ENCODE data around the gene STON2.

The STON2 gene

GRCh38 chr14:81415781-81416180 lies 15.7 kb upstream of the STON2 start:
- H3K36me3 ChIP-seq: peaks cover 6% of the 10 kb centered on the region
- DNase-seq: no peak
- no peaks in the 10 kb centered on the region for H3K9me3 ChIP-seq
- no peak overlapping the region for H3K4me3 ChIP-seq (ENCODE audit: low read depth, low read length)
- no peaks in the 10 kb centered on the region; the same call in 1 of the 2 replicates for H3K4me1 ChIP-seq
- TF ChIP-seq CTCF (IDR thresholded peaks at IDR 0.05; ENCODE audit: low read depth, low read length): no peak
- no peaks in the 10 kb centered on the region for H3K27me3 ChIP-seq

- H3K9me3 ChIP-seq: no peaks in the 10 kb centered on the region
- TF ChIP-seq CTCF (IDR thresholded peaks at IDR 0.05; ENCODE audit: low read depth, low read length): no peak
Observed at GRCh38 chr14:81414123-81414522, 14.0 kb upstream of the STON2 start.

GRCh38 chr14:81412779-81413178 lies 12.7 kb upstream of the STON2 start:
- TF ChIP-seq CTCF (IDR thresholded peaks at IDR 0.05; ENCODE audit: low read depth, low read length): no peak
- no peak for DNase-seq
- H3K4me1 ChIP-seq: no peaks in the 10 kb centered on the region; the same call in 1 of the 2 replicates
- no peaks in the 10 kb centered on the region; the same call in 1 of the 2 replicates for H3K36me3 ChIP-seq
- no peaks in the 10 kb centered on the region for H3K27me3 ChIP-seq
- no peak overlapping the region for H3K4me3 ChIP-seq (ENCODE audit: low read depth, low read length)
- no peaks in the 10 kb centered on the region for H3K9me3 ChIP-seq

More at GRCh38 chr14:81414123-81414522, 14.0 kb upstream of the STON2 start:
- no peak for DNase-seq
- H3K36me3 ChIP-seq: no peaks in the 10 kb centered on the region; the same call in 1 of the 2 replicates
- no peaks in the 10 kb centered on the region for H3K27me3 ChIP-seq
- H3K4me3 ChIP-seq (ENCODE audit: low read depth, low read length): no peak overlapping the region
- no peaks in the 10 kb centered on the region; the same call in 1 of the 2 replicates for H3K4me1 ChIP-seq

- Histone ChIP-seq H3K4me3 (ENCODE audit: low read depth, low read length) (no peak overlapping the region), H3K27me3 (no peaks in the 10 kb centered on the region), H3K4me1 (no peaks in the 10 kb centered on the region), H3K9me3 (no peaks in the 10 kb centered on the region), H3K36me3 (peaks cover 4% of the 10 kb centered on the region)
- DNase-seq: no peak
- no peak for TF ChIP-seq CTCF (IDR thresholded peaks at IDR 0.05; ENCODE audit: low read depth, low read length)
Observed at GRCh38 chr14:81408595-81408994, 8.5 kb upstream of the STON2 start.

- no peaks in the 10 kb centered on the region for H3K9me3 ChIP-seq
- DNase-seq: peak; percentile 30
- H3K4me3 ChIP-seq (ENCODE audit: low read depth, low read length): no peak overlapping the region
- peaks cover 4% of the 10 kb centered on the region for H3K36me3 ChIP-seq
- no peak for TF ChIP-seq CTCF (IDR thresholded peaks at IDR 0.05; ENCODE audit: low read depth, low read length)
- no peaks in the 10 kb centered on the region for H3K4me1 ChIP-seq
- H3K27me3 ChIP-seq: no peaks in the 10 kb centered on the region
Observed at GRCh38 chr14:81406863-81407262, 6.7 kb upstream of the STON2 start.

GRCh38 chr14:81402123-81402495 lies 2.0 kb upstream of the STON2 start:
- Histone ChIP-seq H3K4me3 (ENCODE audit: low read depth, low read length) (no peak overlapping the region), H3K27me3 (no peaks in the 10 kb centered on the region), H3K9me3 (no peaks in the 10 kb centered on the region), H3K36me3 (peaks cover 17% of the 10 kb centered on the region), H3K4me1 (peaks cover 19% of the 10 kb centered on the region)
- no peak for DNase-seq
- TF ChIP-seq CTCF (IDR thresholded peaks at IDR 0.05; ENCODE audit: low read depth, low read length): no peak

All from BE2C (cell line).